HepG2 (cell line): ENCODE results near the gene ZNF292. TPM values are rescaled to one million over a fixed set of nuclear protein-coding genes. Genes with fewer than 3 reads are reported as not detected.

Source experiments
- ATAC-seq: fragments of 200-7000 bp; cut with Tn5 transposase; 3 replicates; pipeline ENCODE4 v1.9.1; 2020; ENCODE audit warnings: mild to moderate bottlenecking, moderate library complexity
- BruUV-seq: library from RNA; stranded (reverse); fragments of 400-500 nt; replicated peaks from 2 replicates; lab custom pipeline; 2021; lab: Mats Ljungman, UMichigan
- CTCF ChIA-PET: fragments of 300-600 bp; formaldehyde crosslinking; extraction: SDS; loops from one replicate; lab custom pipeline; 2021; ENCODE audit warnings: low total read pairs, inconsistent platforms, low intra/inter-chr PET ratio; lab: Yijun Ruan, JAX
- POLR2A ChIA-PET: fragments of 350-600 bp; sonication (Branson Sonifier 250); formaldehyde crosslinking; loops from one replicate; lab custom pipeline; 2020; ENCODE audit warnings: antibody characterized with exemption, inconsistent platforms; lab: Yijun Ruan, JAX
- DNase-seq: peaks from one replicate; pipeline ENCODE4 v3.0.0-alpha.2; 2015; ENCODE audit warnings: low spot score
- FAIRE-seq: peaks from 3 replicates; lab custom pipeline; 2011; peaks lifted over from hg19 to GRCh38; lab: Jason Lieb, UNC
- H2AFZ ChIP-seq: one replicate; pipeline ENCODE4 v1.6.1; 2011; ENCODE audit warnings: low read length, inconsistent platforms
- H3K27ac ChIP-seq: fragments of 300-600 bp; 3 replicates; pipeline ENCODE4 v1.8.0; 2011; ENCODE audit warnings: mixed run types, mild to moderate bottlenecking, mixed read lengths, low read length, inconsistent platforms; ENCODE audit not compliant: insufficient read depth; ENCODE audit errors: extremely low read length
- H3K27me3 ChIP-seq, 2 experiments: fragments of 200-600 bp in 1 of 2; 2 replicates in 1 of 2; 3 replicates in 1 of 2; pipeline versions ENCODE4 v1.6.0 to v1.8.0; 2011; ENCODE audit warnings: low read length in 2 of 2, mild to moderate bottlenecking in 2 of 2, moderate library complexity in 2 of 2, inconsistent platforms in 1 of 2; ENCODE audit not compliant: insufficient read depth in 2 of 2, control insufficient read depth in 1 of 2
- H3K36me3 ChIP-seq, 2 experiments: fragments of 200-600 bp in 1 of 2; replicated peaks in 1 of 2; 2 replicates in 1 of 2; 3 replicates in 1 of 2; pipeline versions ENCODE4 v1.5.1 to v1.8.0; 2011; ENCODE audit warnings: low read length in 2 of 2, inconsistent platforms in 1 of 2; ENCODE audit not compliant: insufficient read depth in 2 of 2, control insufficient read depth in 1 of 2
- H3K4me1 ChIP-seq: 2 replicates; pipeline ENCODE4 v1.5.1; 2012; ENCODE audit warnings: low read length, inconsistent platforms; ENCODE audit not compliant: insufficient read depth
- H3K4me2 ChIP-seq: 2 replicates; pipeline ENCODE4 v1.6.0; 2011; ENCODE audit warnings: low read depth, low read length, inconsistent platforms
- H3K4me3 ChIP-seq, 3 experiments: fragments of 200-600 bp in 1 of 3; sonication (generic), shearing (Covaris generic) in 1 of 3; replicated peaks in 1 of 3; 2 replicates each; pipeline ENCODE4 v1.5.1; 2011 to 2016; ENCODE audit warnings: low read length in 3 of 3, inconsistent platforms in 2 of 3, low read depth in 2 of 3, mild to moderate bottlenecking in 2 of 3, control low read depth in 1 of 3, mixed read lengths in 1 of 3; ENCODE audit not compliant: insufficient read depth in 1 of 3
- H3K79me2 ChIP-seq: one replicate; pipeline ENCODE4 v1.6.1; 2011; ENCODE audit warnings: low read length, inconsistent platforms; ENCODE audit not compliant: insufficient read depth
- H3K9ac ChIP-seq: 2 replicates; pipeline ENCODE4 v1.6.0; 2011; ENCODE audit warnings: mild to moderate bottlenecking, low read depth, low read length, inconsistent platforms; ENCODE audit not compliant: insufficient read depth
- H3K9me3 ChIP-seq: 2 replicates; pipeline ENCODE4 v1.5.1; 2012; ENCODE audit warnings: mild to moderate bottlenecking, low read length
- H4K20me1 ChIP-seq: 2 replicates; pipeline ENCODE4 v1.6.0; 2011; ENCODE audit warnings: inconsistent platforms, mild to moderate bottlenecking, low read length, moderate library complexity; ENCODE audit not compliant: insufficient read depth
- GZF1 ChIP-seq: sonication (generic); formaldehyde crosslinking; IDR thresholded peaks from 2 replicates; pipeline ENCODE4 v1.5.1; 2020; ENCODE audit warnings: mild to moderate bottlenecking, missing genetic modification reagents
- MTERF4 ChIP-seq: sonication (generic); formaldehyde crosslinking; IDR thresholded peaks from 2 replicates; pipeline ENCODE4 v1.8.0; 2023; ENCODE audit warnings: mild to moderate bottlenecking, missing genetic modification reagents
- PBX2 ChIP-seq: IDR thresholded peaks from 2 replicates; pipeline ENCODE4 v1.6.1; 2016; ENCODE audit warnings: control low read depth
- ZBTB44 ChIP-seq: sonication (generic); formaldehyde crosslinking; IDR thresholded peaks from 2 replicates; pipeline ENCODE4 v1.4.0; 2020; ENCODE audit warnings: missing genetic modification reagents
- ZNF101 ChIP-seq: sonication (generic); formaldehyde crosslinking; IDR thresholded peaks from 2 replicates; pipeline ENCODE4 v1.4.0; 2020; ENCODE audit warnings: mild to moderate bottlenecking, low read depth, missing genetic modification reagents, borderline replicate concordance
- ZNF256 ChIP-seq: sonication (generic); formaldehyde crosslinking; conservative IDR thresholded peaks from 2 replicates; pipeline ENCODE4 v1.4.0; 2020; ENCODE audit warnings: missing genetic modification reagents
- ZNF337 ChIP-seq: sonication (generic); formaldehyde crosslinking; IDR thresholded peaks from 2 replicates; pipeline ENCODE4 v1.5.1; 2020; ENCODE audit warnings: missing genetic modification reagents, low read depth, mild to moderate bottlenecking, borderline replicate concordance
- ZNF430 ChIP-seq: sonication (generic); formaldehyde crosslinking; IDR thresholded peaks from 2 replicates; pipeline ENCODE4 v1.9.0; 2021; ENCODE audit warnings: mild to moderate bottlenecking, missing genetic modification reagents
- ZNF513 ChIP-seq: sonication (generic); formaldehyde crosslinking; conservative IDR thresholded peaks from 2 replicates; pipeline ENCODE4 v1.5.0; 2020; ENCODE audit warnings: missing genetic modification reagents
- WGBS: methylation state at CpG from one replicate; pipeline ENCODE4 v1.1.6; 2017; ENCODE audit warnings: low lambda C conversion rate; 5-methylcytosine and 5-hydroxymethylcytosine counted together
- in situ Hi-C: cut with HindIII; loops from 2 replicates; pipeline ENCODE4 v1.10.0; 2017; ENCODE audit warnings: low pct_unique_long_range_greater_than_20kb; ENCODE audit not compliant: extremely low pct_ligation_motif_present
- intact Hi-C: fragments of 100-400 bp; cut with micrococcal nuclease; formaldehyde crosslinking; loops from one replicate; pipeline ENCODE4 v1.10.0; 2022; ENCODE audit not compliant: unreplicated experiment
- polyA plus RNA-seq, 8 experiments: library from polyadenylated mRNA; depleted of rRNA in 3 of 8; stranded (reverse) in 7 of 8; unstranded in 1 of 8; fragments of >200 nt; fragmentation: Illumina TruSeq in 4 of 8; extraction: Trizol in 4 of 8; gene quantifications; 2 replicates each; pipeline versions ENCODE4 v1.2.1 to v1.2.3, GENCODE V29; 2011 to 2016; ENCODE audit warnings: low read depth in 4 of 8, missing spikeins in 1 of 8, mixed read lengths in 1 of 8; ENCODE audit not compliant: insufficient read depth in 1 of 8
- total RNA-seq, 5 experiments: library from RNA; depleted of rRNA; stranded (reverse); fragments of >200 nt; fragmentation: Illumina TruSeq; extraction: Trizol; gene quantifications; 2 replicates each; pipeline ENCODE4 v1.2.3, GENCODE V29; 2016; ENCODE audit warnings: low read depth in 1 of 5
- TF ChIP-seq, protein P1 (sequence below): sonication (generic); formaldehyde crosslinking; IDR thresholded peaks from 2 replicates; pipeline ENCODE4 v1.8.1; 2023; ENCODE audit warnings: missing genetic modification reagents, inconsistent platforms, borderline replicate concordance
- TF ChIP-seq, protein P2 (sequence below): IDR thresholded peaks from 2 replicates; pipeline ENCODE4 v1.6.1; 2018; ENCODE audit warnings: missing genetic modification reagents, mild to moderate bottlenecking, missing compliant biosample characterization
- TF ChIP-seq, protein P3 (sequence below): IDR thresholded peaks from 2 replicates; pipeline ENCODE4 v1.6.1; 2012; ENCODE audit warnings: inconsistent platforms

Gene ZNF292
- total and polyA plus RNA-seq, 2 of the 13 experiments (the other 11 are each of a cell fraction or from before 2014, with no cell fraction given) = 9.9 to 12.8 TPM

- no peak for TF ChIP-seq ZNF256 (CRISPR knock-in tag)
- TF ChIP-seq, protein P1, sequence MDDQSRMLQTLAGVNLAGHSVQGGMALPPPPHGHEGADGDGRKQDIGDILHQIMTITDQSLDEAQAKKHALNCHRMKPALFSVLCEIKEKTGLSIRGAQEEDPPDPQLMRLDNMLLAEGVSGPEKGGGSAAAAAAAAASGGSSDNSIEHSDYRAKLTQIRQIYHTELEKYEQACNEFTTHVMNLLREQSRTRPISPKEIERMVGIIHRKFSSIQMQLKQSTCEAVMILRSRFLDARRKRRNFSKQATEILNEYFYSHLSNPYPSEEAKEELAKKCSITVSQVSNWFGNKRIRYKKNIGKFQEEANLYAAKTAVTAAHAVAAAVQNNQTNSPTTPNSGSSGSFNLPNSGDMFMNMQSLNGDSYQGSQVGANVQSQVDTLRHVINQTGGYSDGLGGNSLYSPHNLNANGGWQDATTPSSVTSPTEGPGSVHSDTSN (CRISPR knock-in tag) = no peak
- TF ChIP-seq, protein P2, sequence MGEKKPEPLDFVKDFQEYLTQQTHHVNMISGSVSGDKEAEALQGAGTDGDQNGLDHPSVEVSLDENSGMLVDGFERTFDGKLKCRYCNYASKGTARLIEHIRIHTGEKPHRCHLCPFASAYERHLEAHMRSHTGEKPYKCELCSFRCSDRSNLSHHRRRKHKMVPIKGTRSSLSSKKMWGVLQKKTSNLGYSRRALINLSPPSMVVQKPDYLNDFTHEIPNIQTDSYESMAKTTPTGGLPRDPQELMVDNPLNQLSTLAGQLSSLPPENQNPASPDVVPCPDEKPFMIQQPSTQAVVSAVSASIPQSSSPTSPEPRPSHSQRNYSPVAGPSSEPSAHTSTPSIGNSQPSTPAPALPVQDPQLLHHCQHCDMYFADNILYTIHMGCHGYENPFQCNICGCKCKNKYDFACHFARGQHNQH (CRISPR knock-in tag) = no peak
Observed at GRCh38 chr6:87127737-87128136, 27.6 kb upstream of the ZNF292 start (continued).

DNA sequence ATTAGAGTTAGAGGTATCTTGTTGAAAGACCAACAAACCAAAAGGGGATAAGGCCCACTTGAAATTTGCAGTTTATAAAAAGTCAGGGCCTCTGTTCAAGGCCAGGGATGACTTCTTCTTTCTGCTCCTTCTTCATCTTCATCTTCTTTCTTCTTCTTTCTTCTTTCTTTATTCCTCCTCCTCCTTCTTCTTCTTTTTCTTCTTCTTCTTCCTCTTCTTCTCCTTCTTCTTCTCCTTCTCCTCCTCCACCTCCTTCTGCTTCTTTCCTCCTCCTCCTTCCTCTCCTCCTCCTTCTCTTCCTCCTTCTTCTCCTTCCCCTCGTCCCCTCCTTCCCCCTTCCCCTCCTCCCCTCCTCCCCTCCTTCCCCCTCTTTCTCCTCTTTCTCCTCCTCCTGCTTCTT lies 18.4 kb upstream of the ZNF292 start:
- POLR2A ChIA-PET = no interaction called here
- H3K4me3 ChIP-seq = no peak overlapping the region
- H3K9me3 ChIP-seq = no peaks in the 10 kb centered on the region
- no peak overlapping the region for H3K9ac ChIP-seq
- CTCF ChIA-PET = no interaction called here
- FAIRE-seq (no peak), ATAC-seq (no peak), DNase-seq (no peak)
- no peak overlapping the region for H3K4me2 ChIP-seq
- H3K27me3 ChIP-seq = no peaks in the 10 kb centered on the region
- H3K27ac ChIP-seq = no peak overlapping the region
- no peaks in the 10 kb centered on the region for H3K36me3 ChIP-seq
- WGBS = 2% methylated on average over 1 of the region's 1 CpG
- no peaks in the 10 kb centered on the region for H3K79me2 ChIP-seq
- intact Hi-C loops = no loop called here
- no peak overlapping the region for H2AFZ ChIP-seq
- no peaks in the 10 kb centered on the region for H4K20me1 ChIP-seq
- in situ Hi-C loops = loop anchor here (5.0 kb wide), 1 partner anchor 100 kb away; no protein-coding TSS in a partner anchor
- no TSS peak for BruUV-seq
- peaks cover 10% of the 10 kb centered on the region; the same call in 1 of the 2 replicates for H3K4me1 ChIP-seq
- no peak for TF ChIP-seq ZNF430
- TF ChIP-seq ZNF513 (CRISPR knock-in tag) = no peak
- TF ChIP-seq, protein P3, sequence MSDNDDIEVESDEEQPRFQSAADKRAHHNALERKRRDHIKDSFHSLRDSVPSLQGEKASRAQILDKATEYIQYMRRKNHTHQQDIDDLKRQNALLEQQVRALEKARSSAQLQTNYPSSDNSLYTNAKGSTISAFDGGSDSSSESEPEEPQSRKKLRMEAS = no peak
- TF ChIP-seq ZNF337 = no peak
- no peak for TF ChIP-seq MTERF4 (CRISPR knock-in tag)
- TF ChIP-seq PBX2 (CRISPR knock-in tag) = no peak
- no peak for TF ChIP-seq ZBTB44
- no peak for TF ChIP-seq ZNF101 (CRISPR knock-in tag)
- no peak for TF ChIP-seq GZF1
